DOHH2 (cell line): ENCODE data around the gene TTC28.

ENCODE experiments used
- H3F3A ChIP-seq: fragments of 200-600 bp; sonication (generic), shearing (Covaris generic); 2 replicates; pipeline ENCODE4 v1.6.0; 2016; ENCODE audit warnings: antibody characterized with exemption, mild to moderate bottlenecking; ENCODE audit not compliant: control insufficient read depth, insufficient read depth
- H3K27ac ChIP-seq: fragments of 200-600 bp; sonication (generic); 2 replicates; pipeline ENCODE4 v1.5.1; 2014; ENCODE audit warnings: low read depth, mild to moderate bottlenecking, low read length, moderate library complexity
- H3K27me3 ChIP-seq: fragments of 200-600 bp; sonication (generic); 2 replicates; pipeline ENCODE4 v1.6.1; 2014; ENCODE audit warnings: mild to moderate bottlenecking, low read length, mixed read lengths; ENCODE audit not compliant: control insufficient read depth
- H3K36me3 ChIP-seq: fragments of 200-600 bp; sonication (generic); 2 replicates; pipeline ENCODE4 v1.6.1; 2014; ENCODE audit warnings: mild to moderate bottlenecking, low read length, moderate library complexity, mixed read lengths; ENCODE audit not compliant: control insufficient read depth
- H3K4me1 ChIP-seq: fragments of 200-600 bp; sonication (generic); 2 replicates; pipeline ENCODE4 v1.6.1; 2014; ENCODE audit warnings: mild to moderate bottlenecking, low read length, mixed read lengths; ENCODE audit not compliant: control insufficient read depth
- H3K4me2 ChIP-seq: fragments of 200-600 bp; sonication (generic); 2 replicates; pipeline ENCODE4 v1.6.0; 2014; ENCODE audit warnings: mild to moderate bottlenecking, low read length, moderate library complexity
- H3K4me3 ChIP-seq: fragments of 200-600 bp; sonication (generic); 2 replicates; pipeline ENCODE4 v1.5.1; 2014; ENCODE audit warnings: mild to moderate bottlenecking, low read length, mixed read lengths
- H3K79me2 ChIP-seq: fragments of 200-600 bp; sonication (generic); 2 replicates; pipeline ENCODE4 v1.6.1; 2014; ENCODE audit warnings: mild to moderate bottlenecking, low read length, mixed read lengths; ENCODE audit not compliant: control insufficient read depth
- H3K9me2 ChIP-seq: fragments of 200-600 bp; sonication (generic); replicated peaks from 2 replicates; pipeline ENCODE4 v1.6.1; 2014; ENCODE audit warnings: mild to moderate bottlenecking, low read length, mixed read lengths; ENCODE audit not compliant: control insufficient read depth
- H3K9me3 ChIP-seq: fragments of 200-600 bp; sonication (generic); 2 replicates; pipeline ENCODE4 v1.6.1; 2014; ENCODE audit warnings: antibody characterized with exemption, low read length, mixed read lengths; ENCODE audit not compliant: control insufficient read depth, insufficient read depth
- H4K20me1 ChIP-seq: fragments of 200-600 bp; sonication (generic); 2 replicates; pipeline ENCODE4 v1.6.0; 2014; ENCODE audit warnings: low read depth, mild to moderate bottlenecking, antibody characterized with exemption, low read length, moderate library complexity; ENCODE audit not compliant: control insufficient read depth, insufficient read depth
- CTCF ChIP-seq: fragments of 200-600 bp; sonication (generic); IDR thresholded peaks from one replicate; pipeline ENCODE4 v1.5.1; 2014; ENCODE audit warnings: antibody characterized with exemption, mild to moderate bottlenecking, low read depth, low read length; ENCODE audit not compliant: poor library complexity, severe bottlenecking
- EZH2phosphoT487 ChIP-seq: fragments of 200-600 bp; sonication (generic); IDR thresholded peaks from 2 replicates; pipeline ENCODE4 v1.6.1; 2017; ENCODE audit warnings: borderline replicate concordance, mild to moderate bottlenecking, antibody characterized with exemption, low read length, moderate library complexity, mixed read lengths

TTC28 gene

GRCh38 chr22:28608546-28608945 is 71.1 kb downstream of the TTC28 start:
- no peak overlapping the region for H3K4me3 ChIP-seq
- H3K36me3 ChIP-seq: no peaks in the 10 kb centered on the region
- peaks cover 7% of the 10 kb centered on the region for H3K27me3 ChIP-seq
- no peak overlapping the region for H3K4me2 ChIP-seq
- H3K9me3 ChIP-seq: no peaks in the 10 kb centered on the region
- H3K4me1 ChIP-seq: no peaks in the 10 kb centered on the region
- no peak overlapping the region for H3K27ac ChIP-seq
- no peaks in the 10 kb centered on the region for H3K9me2 ChIP-seq
- no peaks in the 10 kb centered on the region for H4K20me1 ChIP-seq
- TF ChIP-seq CTCF (no peak), EZH2phosphoT487 (no peak)
- H3F3A ChIP-seq: no peaks in the 10 kb centered on the region
- H3K79me2 ChIP-seq: no peaks in the 10 kb centered on the region

GRCh38 chr22:28607795-28608194 is 71.8 kb downstream of the TTC28 start:
- no peak overlapping the region for H3K4me3 ChIP-seq
- TF ChIP-seq EZH2phosphoT487 (no peak), CTCF (no peak)

GRCh38 chr22:28604966-28605761 is 74.5 kb downstream of the TTC28 start:
- no peaks in the 10 kb centered on the region for H3K4me1 ChIP-seq

More at GRCh38 chr22:28607795-28608194, 71.8 kb downstream of the TTC28 start:
- Histone ChIP-seq H3K27me3 (peaks cover 7% of the 10 kb centered on the region), H3K27ac (no peak overlapping the region), H3K36me3 (no peaks in the 10 kb centered on the region), H3K9me3 (no peaks in the 10 kb centered on the region), H4K20me1 (no peaks in the 10 kb centered on the region), H3K4me1 (no peaks in the 10 kb centered on the region), H3K9me2 (no peaks in the 10 kb centered on the region), H3F3A (no peaks in the 10 kb centered on the region), H3K4me2 (no peak overlapping the region), H3K79me2 (no peaks in the 10 kb centered on the region)

More at GRCh38 chr22:28604966-28605761, 74.5 kb downstream of the TTC28 start:
- Histone ChIP-seq H3K27ac (no peak overlapping the region), H3K4me2 (no peak overlapping the region), H3F3A (no peaks in the 10 kb centered on the region), H3K36me3 (no peaks in the 10 kb centered on the region), H3K27me3 (peaks cover 7% of the 10 kb centered on the region), H4K20me1 (no peaks in the 10 kb centered on the region), H3K79me2 (no peaks in the 10 kb centered on the region), H3K4me3 (no peak overlapping the region), H3K9me3 (no peaks in the 10 kb centered on the region), H3K9me2 (no peaks in the 10 kb centered on the region)
- TF ChIP-seq EZH2phosphoT487: no peak
- no peak for TF ChIP-seq CTCF
